Dedifferentiated amniotic fluid mesenchymal stem cell (primary cell): ENCODE measurements around the gene NCBP1.

ENCODE experiments used
- DNase-seq: peaks from one replicate; pipeline ENCODE4 v3.0.0-alpha.2; 2016; ENCODE audit errors: extremely low spot score

NCBP1 gene

DNA sequence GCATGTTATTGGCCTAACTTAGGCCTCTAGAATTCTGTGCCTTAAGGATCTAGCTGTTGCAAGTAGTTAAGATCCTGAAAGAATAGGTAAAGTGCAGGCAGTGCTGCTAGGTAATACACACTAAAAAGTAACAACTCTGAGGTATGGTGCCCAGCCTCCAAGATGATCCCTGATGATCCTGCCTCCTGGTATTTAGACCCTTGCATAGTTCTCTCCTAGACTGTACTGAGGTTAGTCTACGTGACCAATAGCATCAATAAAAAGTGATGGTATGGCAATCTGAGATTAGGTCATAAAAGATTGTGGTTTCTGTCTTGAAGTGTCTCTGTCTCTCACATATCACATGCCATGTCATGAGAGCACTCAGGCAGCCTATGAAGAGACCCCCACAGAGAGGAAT lies 9.7 kb upstream of the NCBP1 start:
- DNase-seq = no peak

DNA sequence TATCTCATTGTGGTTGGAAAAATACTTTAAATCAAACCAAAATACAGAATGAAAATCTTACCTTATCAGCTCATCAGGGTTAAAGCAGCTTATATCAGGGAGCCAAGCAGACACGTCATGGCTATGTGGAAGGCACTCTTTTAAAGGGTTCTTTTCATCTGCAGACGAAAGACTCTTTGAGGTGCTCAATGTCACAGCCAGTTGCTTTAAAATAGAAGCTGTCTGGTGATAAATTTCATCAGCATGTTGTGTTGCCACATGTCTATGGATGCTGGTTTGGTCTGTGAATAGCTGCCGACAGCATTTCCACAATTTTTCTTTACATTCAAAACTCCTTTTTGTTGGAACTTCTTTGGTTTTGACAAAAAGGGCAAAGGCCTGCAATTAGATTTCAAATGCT lies 8.0 kb upstream of the NCBP1 start:
- no peak for DNase-seq

- DNase-seq = no peak
These were observed 6.0 kb upstream of the NCBP1 start for GRCh38 chr9:97627624-97628023.

GRCh38 chr9:97628668-97629067 lies 5.0 kb upstream of the NCBP1 start:
- DNase-seq = no peak

GRCh38 chr9:97629156-97629555 lies 4.5 kb upstream of the NCBP1 start:
- DNase-seq = no peak

DNA sequence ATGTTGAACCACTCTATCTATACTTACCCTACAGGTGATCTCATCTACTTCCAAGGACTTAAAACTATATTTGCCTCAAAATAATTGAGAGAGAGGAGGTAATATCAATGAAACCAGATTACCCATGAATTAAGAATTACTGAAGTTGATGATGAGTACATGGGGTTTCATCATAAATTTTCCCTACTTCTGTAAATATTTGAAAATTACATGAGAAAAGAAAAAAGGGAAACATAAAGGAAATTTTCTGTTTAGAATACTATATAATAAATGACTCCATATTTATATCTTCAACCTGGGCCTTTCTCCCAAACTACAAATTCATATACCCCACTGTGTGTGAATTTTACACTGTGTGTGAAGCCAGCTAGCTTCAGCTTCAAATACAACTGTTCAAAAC lies 3.0 kb upstream of the NCBP1 start:
- DNase-seq = no peak

- DNase-seq = peak; percentile 82
These were observed 1.2 kb upstream of the NCBP1 start for GRCh38 chr9:97632248-97632984.

DNA sequence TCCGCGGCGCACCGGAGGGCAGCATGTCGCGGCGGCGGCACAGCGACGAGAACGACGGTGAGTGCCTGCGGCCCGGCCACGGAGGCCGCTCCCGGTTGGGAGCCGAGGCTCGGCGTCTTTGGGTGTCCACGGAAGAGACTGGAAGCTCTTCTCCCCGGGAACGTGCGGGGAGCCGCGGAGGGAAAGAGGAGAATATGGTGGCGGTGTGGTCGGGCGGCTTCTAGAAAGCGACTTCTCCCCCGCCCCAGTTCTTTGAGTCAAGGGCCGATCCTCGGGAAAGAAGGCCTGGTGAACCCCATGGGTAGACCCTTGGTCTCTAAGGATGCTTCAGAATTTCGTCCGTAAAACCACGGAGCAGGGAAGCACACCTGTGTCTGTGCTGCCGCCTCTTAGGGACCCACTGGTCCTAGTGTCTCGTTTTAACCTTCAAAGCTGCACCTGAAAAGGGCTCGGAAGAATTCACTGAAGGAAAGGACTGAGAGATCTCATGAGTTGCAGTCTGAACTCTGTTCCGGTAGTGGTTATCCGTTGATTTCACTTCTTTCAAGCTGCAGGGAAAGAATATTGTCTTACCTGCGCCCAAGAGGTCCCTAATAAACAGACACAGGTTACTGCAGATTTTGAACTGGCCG lies 354 bp downstream of the NCBP1 start:
- DNase-seq = no peak

- no peak for DNase-seq
These were observed 1.4 kb downstream of the NCBP1 start for GRCh38 chr9:97635026-97635425.

DNA sequence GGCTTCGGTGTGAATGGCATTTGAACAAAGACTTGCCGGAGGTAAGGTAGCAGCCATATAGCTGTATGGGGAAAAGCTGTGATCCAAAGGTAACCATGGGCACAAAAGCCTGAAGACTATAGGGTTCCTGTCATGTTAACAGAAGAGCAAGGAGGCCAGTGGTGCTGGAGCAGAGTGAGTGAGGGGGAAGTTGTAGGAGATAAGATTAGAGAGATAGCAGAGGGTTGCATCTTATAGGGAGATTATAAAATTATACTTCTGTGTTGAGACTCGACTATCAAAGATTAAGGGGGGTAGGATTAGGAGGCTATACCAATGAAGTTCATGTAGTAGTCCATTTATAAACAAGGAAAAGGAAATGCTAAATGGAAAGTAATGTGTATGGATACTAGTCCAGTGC lies 3.3 kb downstream of the NCBP1 start:
- DNase-seq = no peak

DNA sequence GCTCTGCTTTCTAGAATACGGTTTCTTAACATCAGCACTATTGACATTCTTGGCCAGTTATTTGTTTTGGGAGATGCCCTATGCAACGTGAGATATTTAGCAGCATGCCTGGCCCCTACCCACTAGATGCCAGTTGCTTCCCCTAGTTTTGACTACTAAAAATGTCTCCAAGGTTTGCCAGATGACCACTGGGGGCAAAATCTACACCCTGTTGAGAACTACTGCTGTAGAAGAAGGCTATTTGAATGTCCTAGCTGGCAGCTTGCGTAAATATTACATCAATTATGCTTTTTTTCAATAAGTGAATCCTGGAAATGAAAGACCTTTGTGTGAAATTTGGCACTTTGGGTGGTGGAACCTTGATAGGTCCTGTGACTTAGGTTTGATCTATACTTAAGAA lies 5.0 kb downstream of the NCBP1 start:
- DNase-seq = no peak

DNA sequence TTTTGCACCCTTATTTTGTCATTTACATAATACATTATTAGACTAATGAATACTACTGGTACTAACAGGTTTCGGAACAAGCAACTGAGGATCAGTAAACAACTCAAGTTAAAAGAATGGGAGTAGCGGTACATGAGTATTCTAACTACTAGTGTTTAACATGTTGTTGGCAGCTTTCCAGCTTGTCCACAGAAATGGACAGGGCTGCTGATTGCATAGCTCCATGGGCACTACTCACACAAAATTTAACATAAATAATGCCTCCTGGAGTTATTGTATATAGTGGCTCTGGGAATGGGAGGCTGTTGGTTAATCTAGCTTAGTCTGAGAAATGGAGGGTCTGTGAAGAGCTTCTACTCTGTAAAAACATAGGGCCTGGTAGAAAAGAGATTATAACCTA lies 6.7 kb downstream of the NCBP1 start:
- no peak for DNase-seq

DNA sequence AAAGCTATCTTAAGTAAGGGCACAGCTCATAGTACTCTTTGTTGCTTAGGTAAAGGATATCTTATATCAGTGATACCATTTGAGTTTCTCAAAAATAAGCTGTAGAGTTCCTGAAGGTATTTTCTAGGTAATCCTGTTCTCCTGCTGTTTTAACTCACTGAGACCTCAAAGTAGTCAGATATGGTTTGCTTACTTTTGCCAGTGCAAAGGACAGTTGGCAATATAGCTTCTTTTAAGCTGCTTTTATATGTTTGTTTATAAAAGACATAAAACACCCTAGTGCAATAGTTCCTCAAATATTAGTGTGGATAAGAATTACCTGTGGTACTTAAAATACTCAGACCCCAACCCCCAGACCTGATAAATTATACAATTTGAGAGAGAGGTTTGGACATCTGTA lies 12.1 kb downstream of the NCBP1 start:
- no peak for DNase-seq

DNA sequence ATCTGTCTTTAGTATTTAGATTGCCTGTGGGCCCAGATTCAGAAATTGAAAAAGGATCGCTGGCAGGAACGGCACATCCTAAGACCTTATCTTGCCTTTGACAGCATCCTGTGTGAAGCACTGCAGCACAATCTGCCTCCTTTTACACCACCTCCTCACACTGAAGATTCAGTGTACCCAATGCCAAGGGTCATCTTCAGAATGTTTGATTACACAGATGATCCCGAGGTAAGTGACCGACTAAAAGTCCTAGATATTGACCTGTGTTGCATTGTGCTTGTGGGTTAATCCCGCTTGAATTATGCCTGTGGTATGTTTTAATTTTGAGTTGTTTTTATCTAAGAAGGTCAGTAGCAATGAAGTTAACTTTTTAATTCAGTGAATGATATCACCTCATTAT lies 14.4 kb downstream of the NCBP1 start:
- no peak for DNase-seq

GRCh38 chr9:97651646-97652045 lies 18.0 kb downstream of the NCBP1 start:
- no peak for DNase-seq

- DNase-seq = no peak
These were observed 25.1 kb downstream of the NCBP1 start for GRCh38 chr9:97658707-97659106.

DNA sequence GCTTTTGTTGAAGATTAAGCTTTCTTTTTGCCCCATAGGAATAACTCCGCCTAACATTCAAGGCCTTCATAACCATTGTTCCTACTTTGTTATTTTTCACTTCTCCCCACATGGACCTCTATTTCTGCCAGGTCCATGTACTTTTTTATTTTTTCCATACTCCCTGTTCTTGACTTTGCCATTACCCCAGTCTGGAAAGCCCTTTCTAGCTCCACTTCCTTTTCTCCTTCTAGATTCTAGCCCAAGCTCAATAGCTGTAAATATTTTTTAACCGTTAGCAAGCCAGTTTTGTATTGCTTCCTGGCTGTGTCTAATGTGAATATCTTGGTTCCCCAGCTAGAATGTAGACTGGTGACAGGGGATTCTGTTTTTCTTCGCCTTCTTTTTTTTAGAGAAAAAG lies 26.1 kb downstream of the NCBP1 start:
- DNase-seq = no peak

- no peak for DNase-seq
These were observed 26.7 kb downstream of the NCBP1 start for GRCh38 chr9:97660340-97660739.

- DNase-seq = no peak
These were observed 27.2 kb downstream of the NCBP1 start for GRCh38 chr9:97660847-97661246.

GRCh38 chr9:97665742-97666141 lies 32.1 kb downstream of the NCBP1 start:
- no peak for DNase-seq

DNA sequence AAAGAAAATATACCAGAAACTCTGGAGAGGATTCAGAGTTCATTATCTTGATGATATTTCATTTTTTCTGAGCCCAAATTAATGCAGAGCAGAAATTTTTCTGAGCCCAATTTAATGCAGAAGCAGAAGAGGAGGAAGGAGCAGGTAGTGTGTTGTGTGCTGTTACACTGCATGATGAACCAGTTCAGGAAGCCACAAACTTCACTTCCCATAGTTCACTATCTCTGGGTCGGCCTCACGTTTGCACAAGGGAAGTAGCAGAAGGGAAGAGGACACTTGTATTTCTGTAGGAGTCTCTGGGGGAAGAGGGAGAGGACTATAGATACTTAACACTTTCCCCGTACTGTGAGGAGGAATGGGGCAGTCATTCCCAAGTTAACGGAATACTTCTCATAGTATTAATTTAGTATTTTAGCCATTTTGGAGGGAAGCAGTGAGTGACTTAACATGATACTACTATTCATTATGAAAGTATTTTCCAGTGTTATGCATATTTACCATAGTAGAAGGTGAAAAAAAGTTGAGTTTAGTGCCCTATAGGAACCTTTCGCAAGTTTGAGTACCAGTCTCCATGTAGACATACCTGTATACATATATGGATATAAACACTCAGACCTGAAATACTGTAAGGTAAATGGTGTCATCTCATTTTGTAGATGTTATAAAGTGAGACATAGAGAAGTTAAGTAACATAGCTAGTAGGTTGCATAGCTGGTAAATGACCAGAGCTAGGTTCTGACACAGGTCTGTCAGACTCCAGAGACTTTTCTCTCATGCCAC lies 33.5 kb downstream of the NCBP1 start:
- DNase-seq = no peak

DNA sequence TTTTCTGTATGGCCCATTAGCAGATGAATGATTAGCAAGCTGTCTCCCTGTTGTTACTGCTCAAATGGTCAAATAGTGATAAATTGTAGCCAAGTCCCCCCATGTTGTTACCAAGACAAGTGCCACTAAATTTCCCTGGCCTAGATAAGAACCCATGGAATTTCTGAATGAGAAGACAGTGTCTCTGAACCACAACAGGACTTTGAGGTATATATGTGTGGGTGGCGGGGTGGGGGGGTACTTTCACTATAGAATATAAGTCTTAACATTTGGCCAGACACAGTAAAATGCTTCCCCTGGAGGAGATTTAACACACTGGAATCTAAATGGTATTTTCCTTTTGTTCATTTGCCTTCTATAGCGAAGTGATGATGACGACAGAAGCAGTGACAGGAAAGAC lies 34.9 kb downstream of the NCBP1 start:
- DNase-seq = no peak

- no peak for DNase-seq
These were observed 37.0 kb downstream of the NCBP1 start for GRCh38 chr9:97670586-97670985.
